Chondrocyte (in vitro differentiated cells): ENCODE data around the gene KRTAP10-1. TPM values are rescaled to one million over a fixed set of nuclear protein-coding genes. Genes with fewer than 3 reads are reported as not detected.

Source experiments
- DNase-seq: peaks from one replicate; pipeline ENCODE4 v3.0.0; 2021; ENCODE audit warnings: mixed read lengths, low spot score
- H3K27ac Mint-ChIP-seq: one replicate; pipeline ENCODE4 v1.8.0; 2021; ENCODE audit warnings: mild to moderate bottlenecking, moderate library complexity, mixed read lengths; ENCODE audit not compliant: unreplicated experiment
- H3K27me3 Mint-ChIP-seq: 2 replicates; pipeline ENCODE4 v1.8.0; 2021; ENCODE audit warnings: low read depth, mixed read lengths
- H3K36me3 Mint-ChIP-seq: 2 replicates; pipeline ENCODE4 v1.8.0; 2021; ENCODE audit warnings: low read depth, mixed read lengths
- H3K4me1 Mint-ChIP-seq: 2 replicates; pipeline ENCODE4 v1.8.0; 2021; ENCODE audit warnings: low read depth, mild to moderate bottlenecking, mixed read lengths
- H3K4me3 Mint-ChIP-seq: one replicate; pipeline ENCODE4 v1.8.0; 2021; ENCODE audit warnings: mild to moderate bottlenecking, moderate library complexity, mixed read lengths; ENCODE audit not compliant: unreplicated experiment
- H3K9me3 Mint-ChIP-seq: 2 replicates; pipeline ENCODE4 v1.8.0; 2021; ENCODE audit warnings: low read depth, mixed read lengths
- CTCF ChIP-seq: fragments of 200-600 bp; sonication (generic); IDR thresholded peaks from 2 replicates; pipeline ENCODE4 v1.5.0; 2021; ENCODE audit warnings: antibody characterized with exemption, mild to moderate bottlenecking, moderate library complexity
- total RNA-seq: library from RNA; stranded (reverse); gene quantifications from 3 replicates; pipeline ENCODE4 v1.2.1, GENCODE V29; 2021

Gene KRTAP10-1
- total RNA-seq, 1 donor from 2014 or later = not detected

GRCh38 chr21:44568667-44569556, 28.9 kb upstream of the KRTAP10-1 start:
- Mint-ChIP-seq H3K4me1 (peaks cover 6% of the 10 kb centered on the region), H3K9me3 (peaks cover 18% of the 10 kb centered on the region), H3K27ac (no peak overlapping the region), H3K36me3 (peaks cover 2% of the 10 kb centered on the region), H3K4me3 (no peak overlapping the region), H3K27me3 (peaks cover 22% of the 10 kb centered on the region)
- no peak for TF ChIP-seq CTCF
- DNase-seq = no peak

DNA sequence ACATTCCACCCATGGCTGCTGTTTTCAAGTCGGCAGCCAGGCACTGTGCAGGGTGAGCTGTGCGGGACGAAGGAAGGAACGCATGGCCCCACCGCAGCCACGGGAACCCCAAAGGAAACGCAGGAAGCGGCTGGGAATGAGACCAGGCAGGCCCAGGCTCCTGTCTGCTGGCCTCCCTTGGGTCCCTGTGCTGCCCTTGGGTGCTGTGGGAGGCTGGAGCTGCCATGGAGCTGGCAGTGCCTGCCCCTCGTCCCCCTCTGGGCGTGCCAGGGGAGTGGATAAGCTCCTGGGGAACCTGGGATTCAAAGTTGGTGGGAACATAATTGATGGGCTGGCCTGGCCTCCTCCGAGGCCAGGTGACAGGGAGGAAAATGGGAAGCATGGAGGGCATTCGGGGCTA, 28.3 kb upstream of the KRTAP10-1 start:
- Mint-ChIP-seq H3K4me3 (no peak overlapping the region), H3K27ac (no peak overlapping the region), H3K9me3 (peaks cover 21% of the 10 kb centered on the region), H3K4me1 (peaks cover 5% of the 10 kb centered on the region), H3K36me3 (peaks cover 2% of the 10 kb centered on the region), H3K27me3 (peaks cover 23% of the 10 kb centered on the region)
- no peak for TF ChIP-seq CTCF
- DNase-seq = no peak

GRCh38 chr21:44567481-44568171, 27.6 kb upstream of the KRTAP10-1 start:
- no peaks in the 10 kb centered on the region for H3K4me1 Mint-ChIP-seq
- peaks cover 23% of the 10 kb centered on the region for H3K27me3 Mint-ChIP-seq
- H3K36me3 Mint-ChIP-seq = peaks cover 2% of the 10 kb centered on the region
- H3K9me3 Mint-ChIP-seq = peaks cover 27% of the 10 kb centered on the region
- H3K4me3 Mint-ChIP-seq = no peak overlapping the region
- TF ChIP-seq CTCF = no peak
- no peak for DNase-seq
- H3K27ac Mint-ChIP-seq = no peak overlapping the region

DNA sequence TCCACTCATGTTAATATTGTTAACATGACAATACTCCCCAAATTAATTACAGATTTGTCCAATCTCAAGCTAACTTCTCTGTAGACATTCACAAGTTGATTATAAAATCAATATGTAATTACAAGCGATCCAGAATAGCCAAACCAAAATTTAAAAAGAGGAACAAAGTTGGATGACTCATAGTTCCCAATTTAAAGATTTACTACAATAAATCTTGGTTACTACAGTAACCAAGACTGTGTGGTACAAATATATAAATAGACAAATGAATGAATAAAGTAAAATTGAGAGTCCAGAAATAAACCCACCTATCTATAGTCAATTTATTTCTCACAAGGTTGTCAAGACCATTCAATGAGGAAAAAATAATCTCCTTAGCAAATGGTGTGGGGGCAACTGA, 26.4 kb upstream of the KRTAP10-1 start:
- no peak for TF ChIP-seq CTCF
- H3K36me3 Mint-ChIP-seq = peaks cover 5% of the 10 kb centered on the region
- no peaks in the 10 kb centered on the region for H3K4me1 Mint-ChIP-seq
- H3K27me3 Mint-ChIP-seq = peaks cover 33% of the 10 kb centered on the region
- H3K9me3 Mint-ChIP-seq = peaks cover 30% of the 10 kb centered on the region
- H3K4me3 Mint-ChIP-seq = no peak overlapping the region
- no peak overlapping the region for H3K27ac Mint-ChIP-seq
- no peak for DNase-seq

DNA sequence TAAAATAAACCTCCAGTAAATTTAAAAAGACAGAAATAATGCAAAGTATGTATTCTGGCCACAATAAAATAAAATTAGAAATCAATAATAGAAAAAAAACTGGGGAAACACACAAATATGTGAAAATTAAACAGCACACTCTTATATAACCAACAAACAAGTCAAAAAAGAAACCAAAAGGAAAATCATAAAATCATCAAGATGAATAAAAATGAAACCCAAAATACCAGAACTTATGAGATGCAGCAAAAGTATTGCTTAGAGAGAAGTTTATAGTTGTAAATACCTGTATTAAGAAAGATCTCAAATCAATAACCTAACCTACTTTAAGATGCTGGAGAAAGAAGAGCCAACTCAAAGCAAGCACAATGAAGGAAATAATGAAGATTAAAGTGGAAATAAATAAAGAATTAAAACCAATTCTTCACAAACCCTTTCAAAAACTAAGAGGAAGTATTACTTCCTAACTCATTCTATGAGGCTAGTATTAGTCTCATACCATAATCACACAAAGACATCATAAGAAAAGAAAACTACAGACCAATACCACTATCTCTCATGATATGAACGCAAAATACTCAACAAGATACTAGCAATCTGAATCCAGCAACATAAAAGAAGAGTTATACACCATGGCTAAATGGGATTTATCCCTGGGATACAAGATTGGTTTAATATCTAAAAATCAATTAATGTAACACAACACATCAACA, 25.0 kb upstream of the KRTAP10-1 start:
- TF ChIP-seq CTCF = no peak

More for the DNA sequence above, 25.0 kb upstream of the KRTAP10-1 start:
- peaks cover 10% of the 10 kb centered on the region for H3K36me3 Mint-ChIP-seq
- no peak overlapping the region for H3K4me3 Mint-ChIP-seq
- peaks cover 39% of the 10 kb centered on the region for H3K27me3 Mint-ChIP-seq
- H3K27ac Mint-ChIP-seq = no peak overlapping the region
- DNase-seq = no peak
- peaks cover 27% of the 10 kb centered on the region for H3K9me3 Mint-ChIP-seq
- no peaks in the 10 kb centered on the region for H3K4me1 Mint-ChIP-seq
